HG03460 (cell line): ENCODE results near the gene RAD51B.

Experiments used
- ATAC-seq: cut with Tn5 transposase; IDR thresholded peaks from one replicate; pipeline ENCODE4 v1.9.1; 2021; ENCODE audit not compliant: unreplicated experiment

Gene RAD51B

GRCh38 chr14:68634874-68635595 lies 815.5 kb downstream of the RAD51B start:
- ATAC-seq = no peak

- no peak for ATAC-seq
Measured at GRCh38 chr14:68636597-68636996, 817.0 kb downstream of the RAD51B start.

DNA sequence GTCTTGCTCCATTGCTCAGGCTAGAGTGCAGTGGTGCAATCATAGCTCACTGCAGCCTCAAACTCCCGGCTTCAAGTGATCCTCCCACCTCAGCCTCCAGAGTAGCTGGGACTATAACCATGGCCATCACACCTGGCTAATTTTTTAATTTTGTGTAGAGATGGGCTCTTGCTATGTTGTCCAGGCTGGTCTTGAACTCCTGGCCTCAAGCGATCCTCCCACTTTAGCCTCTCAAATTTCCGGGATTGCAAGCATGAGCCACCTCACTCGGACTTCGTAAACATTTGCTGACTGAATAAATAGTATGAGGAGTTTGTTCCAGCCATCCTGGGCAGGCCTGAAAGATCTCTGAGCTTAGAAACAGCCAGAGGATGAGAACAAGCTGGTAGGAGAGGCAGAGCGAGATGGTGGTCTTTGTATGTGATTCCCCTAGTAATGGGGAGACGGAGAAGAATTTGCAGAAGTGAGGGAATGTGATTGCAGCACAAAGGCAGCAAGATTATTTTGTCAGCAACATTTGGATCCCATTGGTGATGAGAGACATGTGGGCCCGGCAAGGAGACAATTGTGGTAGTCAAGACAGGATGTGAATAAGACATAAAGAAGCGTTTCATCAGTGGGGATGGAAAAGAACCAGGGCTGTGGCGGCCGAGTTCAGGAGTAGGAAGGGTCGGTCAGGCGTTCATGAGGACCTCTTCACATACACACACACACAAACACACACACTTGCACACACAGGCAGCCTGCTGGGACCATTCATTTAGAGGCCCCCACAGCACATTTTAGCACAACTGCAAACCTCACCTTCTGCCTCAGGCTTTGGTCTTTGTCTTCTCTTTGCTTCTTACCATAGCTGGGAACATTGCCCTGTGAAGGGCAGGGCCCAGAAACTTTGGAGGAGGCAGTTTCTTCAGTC lies 817.8 kb downstream of the RAD51B start:
- no peak for ATAC-seq

DNA sequence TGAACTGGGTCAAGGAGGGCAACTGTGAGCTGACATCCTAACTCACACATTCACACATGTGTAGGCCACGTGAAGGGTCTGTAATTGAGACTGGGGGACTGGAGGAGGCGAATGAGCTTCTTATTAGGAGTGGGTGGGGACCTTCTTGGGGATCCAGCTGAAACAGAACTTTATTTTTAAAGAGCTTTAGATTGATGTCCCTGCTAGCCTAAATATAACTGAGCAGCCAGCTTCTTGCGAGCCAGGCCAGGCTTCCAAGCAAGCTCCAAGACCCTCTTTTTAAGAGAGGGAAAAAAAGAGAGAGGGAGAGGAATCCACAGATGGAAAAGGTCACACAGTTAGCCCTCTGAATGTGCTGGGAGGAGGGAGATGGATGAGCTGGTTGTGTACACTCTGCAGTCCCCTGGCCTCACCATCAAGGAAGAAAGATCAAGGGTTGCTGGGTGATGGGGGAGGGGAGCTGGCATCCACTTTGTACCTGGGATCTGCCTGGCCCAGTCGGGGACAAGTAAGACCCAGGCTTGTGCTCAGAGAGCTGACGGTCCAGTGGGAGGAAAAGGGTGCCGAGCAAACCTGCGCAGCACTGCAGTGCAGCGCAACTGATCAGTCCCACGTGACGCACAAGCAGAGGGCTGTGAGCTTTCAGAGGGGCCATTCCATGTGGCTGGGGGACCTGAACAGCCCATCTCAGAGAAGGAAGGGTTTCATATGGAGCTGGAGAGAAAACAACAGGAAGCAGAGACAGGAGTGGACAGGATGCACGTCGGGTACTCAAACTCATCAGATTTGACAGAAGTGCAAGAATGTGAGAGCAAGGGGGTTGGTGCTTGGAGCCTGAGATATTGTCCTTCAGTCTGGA lies 818.8 kb downstream of the RAD51B start:
- no peak for ATAC-seq

DNA sequence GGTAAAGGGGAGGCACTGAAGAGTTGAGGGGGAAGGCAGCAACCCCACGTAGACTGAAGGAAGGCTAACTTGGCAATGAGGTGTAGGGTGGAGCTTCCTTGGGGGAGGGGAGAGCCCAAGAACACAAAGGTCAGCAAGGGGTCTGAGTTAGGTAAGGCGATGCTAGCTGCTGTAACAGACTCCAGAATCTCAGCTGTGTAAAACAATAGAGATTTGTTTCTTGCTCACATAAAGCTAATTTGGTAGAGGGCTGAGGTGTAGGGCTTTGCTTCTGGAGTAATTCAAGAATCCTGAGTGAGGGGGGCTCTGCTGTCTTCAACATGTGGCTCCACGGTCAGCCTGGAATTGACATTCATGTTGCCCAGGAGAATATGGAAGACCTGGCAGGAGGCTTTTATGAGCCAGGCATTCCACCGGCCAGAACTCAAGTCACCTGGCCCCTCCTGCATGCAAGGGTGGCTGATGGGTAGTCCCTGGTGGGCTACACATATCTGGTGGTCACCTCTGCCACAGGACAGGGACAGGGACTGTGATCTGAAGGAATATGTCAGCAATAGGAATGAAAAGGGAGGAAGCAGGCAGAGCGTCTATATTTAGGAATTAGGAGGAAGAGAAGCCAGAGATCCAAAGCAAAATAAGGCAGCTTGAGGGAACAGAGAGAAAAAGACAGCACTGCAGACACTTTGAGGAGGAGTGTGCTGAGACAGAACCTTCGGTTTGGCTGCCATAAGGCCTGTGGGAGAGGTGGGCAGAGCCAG lies 819.6 kb downstream of the RAD51B start:
- ATAC-seq = no peak

DNA sequence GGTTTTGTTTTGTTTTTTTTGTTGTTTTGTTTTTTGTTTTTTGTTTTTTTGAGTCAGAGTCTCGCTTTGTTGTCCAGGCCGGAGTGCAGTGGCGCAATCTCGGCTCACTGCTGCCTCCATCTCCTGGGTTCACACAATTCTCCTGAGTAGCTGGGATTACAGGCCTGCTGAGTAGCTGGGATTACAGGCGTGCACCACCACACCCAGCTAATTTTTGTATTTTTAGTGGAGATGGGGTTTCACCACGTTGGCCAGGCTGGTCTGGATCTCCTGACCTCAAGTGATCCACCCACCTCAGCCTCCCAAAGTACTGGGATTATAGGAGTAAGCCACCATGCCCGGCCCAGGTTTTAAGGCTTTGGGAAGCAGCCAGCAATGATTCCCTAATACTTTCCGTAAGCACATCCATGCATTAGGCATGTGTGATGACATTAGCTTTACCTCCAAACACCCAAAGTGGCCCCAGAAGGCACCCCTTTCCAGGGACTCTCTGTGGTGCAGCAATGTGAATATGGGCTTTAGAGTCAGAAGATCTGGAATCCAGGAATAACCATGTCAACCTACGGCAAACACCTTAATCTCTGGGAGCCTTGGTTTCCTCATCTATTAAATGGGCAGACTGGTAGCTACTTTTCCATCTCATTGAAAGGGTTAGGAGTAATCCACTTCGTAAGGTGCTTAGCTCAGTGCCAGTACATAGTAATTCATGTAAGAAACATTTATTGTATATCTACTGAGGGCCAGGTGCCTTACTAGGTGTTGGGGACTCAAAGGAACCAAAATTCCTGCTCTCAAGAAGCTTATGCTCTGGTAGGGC lies 820.4 kb downstream of the RAD51B start:
- no peak for ATAC-seq

DNA sequence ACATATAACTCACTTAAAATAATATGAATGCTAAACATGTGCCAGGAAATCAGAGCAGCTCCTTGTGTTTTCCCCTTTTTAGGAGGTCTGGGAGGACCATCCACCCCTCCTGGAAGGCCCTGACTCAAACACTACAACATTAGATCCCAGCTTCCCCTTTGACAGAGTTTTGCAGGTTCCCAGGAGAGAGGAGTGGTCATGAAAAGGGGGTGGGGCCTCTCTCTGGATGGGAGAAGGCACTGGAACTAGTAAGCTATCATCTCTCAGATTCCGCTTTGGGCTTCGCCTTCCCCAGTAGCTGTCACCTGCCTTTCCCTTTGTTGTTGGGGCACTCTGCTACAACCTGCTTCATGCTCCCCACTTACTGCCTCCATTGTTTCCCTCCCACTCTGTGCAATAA lies 824.1 kb downstream of the RAD51B start:
- ATAC-seq = no peak

GRCh38 chr14:68644101-68644500 lies 824.5 kb downstream of the RAD51B start:
- no peak for ATAC-seq

GRCh38 chr14:68645371-68645770 lies 825.8 kb downstream of the RAD51B start:
- no peak for ATAC-seq

- no peak for ATAC-seq
Measured at GRCh38 chr14:68649476-68650189, 830.1 kb downstream of the RAD51B start.

- no peak for ATAC-seq
Measured at GRCh38 chr14:68650404-68650994, 830.9 kb downstream of the RAD51B start.

DNA sequence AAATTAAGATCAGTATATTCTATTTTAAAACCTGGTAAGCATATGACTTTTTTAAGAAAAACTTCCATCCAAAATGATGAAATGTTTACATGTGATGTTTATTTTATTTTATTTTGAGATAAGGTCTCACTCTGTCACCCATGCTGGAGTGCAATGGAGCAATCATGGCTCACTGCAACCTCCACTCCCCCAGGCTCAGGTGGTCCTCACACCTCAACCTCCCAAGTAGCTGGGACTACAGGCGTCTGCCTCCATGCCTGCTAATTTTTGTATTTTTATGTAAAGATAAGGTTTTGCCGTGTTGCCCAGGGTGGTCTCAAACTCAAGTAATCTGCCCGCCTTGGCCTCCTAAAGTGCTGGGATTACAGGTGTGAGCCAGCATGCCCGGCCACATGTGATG lies 831.5 kb downstream of the RAD51B start:
- no peak for ATAC-seq

DNA sequence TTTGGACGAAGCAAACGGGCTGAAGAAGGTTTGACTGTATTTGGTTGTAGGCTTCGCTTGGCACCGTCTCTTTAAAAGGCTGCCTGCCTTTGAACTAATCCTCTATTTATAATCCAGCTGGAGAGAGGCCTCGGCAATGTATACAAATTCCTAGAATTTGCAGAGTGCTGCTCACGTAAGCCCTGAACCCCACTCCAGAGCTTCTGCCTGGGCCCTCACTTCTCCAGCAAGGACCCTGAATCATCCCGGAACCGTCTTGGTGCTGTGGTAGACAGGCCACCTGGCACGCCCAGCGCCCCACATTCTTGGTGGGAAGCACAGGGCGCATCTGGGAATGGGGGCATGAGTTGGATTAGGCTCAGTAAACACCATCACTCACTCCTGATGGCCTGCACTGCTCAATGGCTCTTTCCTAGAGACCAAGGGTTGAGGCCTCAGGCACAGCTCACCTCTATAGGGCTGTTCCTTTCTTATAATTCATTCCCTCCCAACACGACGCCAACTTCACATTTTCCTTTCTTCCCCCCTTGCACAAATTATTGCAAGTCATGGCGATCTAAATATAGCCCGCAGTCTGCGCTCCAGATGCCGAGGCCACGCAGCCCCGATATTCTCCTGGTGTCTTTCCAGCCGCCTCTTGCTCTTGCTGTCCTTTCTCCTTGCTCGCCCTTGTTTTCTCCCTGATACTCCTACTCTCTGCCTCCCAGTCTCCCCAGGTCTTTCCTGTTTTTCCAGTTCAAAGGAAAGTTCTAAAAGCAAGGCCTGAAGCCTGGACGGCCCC lies 832.3 kb downstream of the RAD51B start:
- ATAC-seq = no peak

DNA sequence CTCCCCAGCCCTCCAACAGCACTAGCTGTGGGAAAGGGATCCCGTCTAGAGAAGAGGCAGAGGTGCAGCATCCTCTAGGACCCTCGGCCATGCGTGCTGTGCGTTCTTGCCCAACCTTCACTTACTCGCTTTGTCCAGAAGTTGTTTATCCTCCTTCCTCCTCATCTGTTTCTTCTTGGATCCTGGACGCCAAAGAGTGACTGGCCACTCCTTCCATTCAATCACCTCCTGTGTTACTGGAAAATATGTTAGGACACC lies 832.8 kb downstream of the RAD51B start:
- no peak for ATAC-seq

GRCh38 chr14:68653108-68653507 lies 833.5 kb downstream of the RAD51B start:
- ATAC-seq = no peak

DNA sequence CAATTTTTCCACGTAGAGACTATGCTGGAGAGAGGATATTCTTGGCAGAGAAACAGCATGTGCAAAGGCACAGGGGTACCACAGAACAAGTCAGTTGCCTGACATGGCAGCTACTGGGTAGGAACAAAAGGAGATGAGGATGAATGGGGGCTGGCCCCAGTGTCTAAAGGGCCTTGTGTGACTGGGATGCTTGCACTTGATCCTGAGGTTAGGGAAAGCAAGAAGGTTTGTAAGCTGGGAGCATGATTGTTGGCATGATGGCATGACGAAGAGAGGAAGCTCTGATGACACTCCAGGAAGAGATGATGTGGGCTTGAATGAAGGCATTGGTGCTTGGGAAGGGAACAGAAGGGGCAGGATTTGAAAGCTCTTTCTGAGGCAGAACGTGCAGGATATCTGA lies 834.2 kb downstream of the RAD51B start:
- ATAC-seq = no peak

- ATAC-seq = no peak
Measured at GRCh38 chr14:68654471-68654941, 834.9 kb downstream of the RAD51B start.
